OCI-LY3 (cell line): ENCODE measurements around the gene STK32C.
"Not testable (repeated sequence)": the region's sequence is repeated elsewhere in the genome, so short reads cannot be mapped to it uniquely, and the experiment has no call there.

Source experiments
- EZH2phosphoT487 ChIP-seq: fragments of 200-600 bp; shearing (Covaris generic); IDR thresholded peaks from 2 replicates; pipeline ENCODE4 v1.6.1; 2018; ENCODE audit warnings: antibody characterized with exemption, mixed run types, low read depth
- TF ChIP-seq, protein P1 (sequence below): fragments of 200-600, 300-600 bp; sonication (generic); IDR thresholded peaks from 2 replicates; pipeline ENCODE4 v1.5.1; 2014; ENCODE audit warnings: antibody characterized with exemption, low read length, low read depth

DNA sequence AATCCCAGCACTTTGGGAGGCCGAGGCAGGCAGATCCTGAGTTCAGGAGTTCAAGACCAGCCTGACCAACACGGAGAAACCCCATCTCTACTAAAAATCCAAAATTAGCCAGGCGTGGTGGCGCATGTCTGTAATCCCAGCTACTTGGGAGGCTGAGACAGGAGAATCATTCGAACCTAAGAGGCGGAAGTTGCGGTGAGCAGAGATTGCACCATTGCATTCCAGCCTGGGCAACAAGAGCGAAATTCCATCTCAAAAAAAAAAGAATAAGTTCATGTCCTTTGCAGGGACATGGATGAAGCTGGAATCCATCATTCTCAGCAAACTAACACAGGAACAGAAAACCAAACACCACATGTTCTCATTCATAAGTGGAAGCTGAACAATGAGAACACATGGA, 7.1 kb upstream of the STK32C start:
- TF ChIP-seq, protein P1, sequence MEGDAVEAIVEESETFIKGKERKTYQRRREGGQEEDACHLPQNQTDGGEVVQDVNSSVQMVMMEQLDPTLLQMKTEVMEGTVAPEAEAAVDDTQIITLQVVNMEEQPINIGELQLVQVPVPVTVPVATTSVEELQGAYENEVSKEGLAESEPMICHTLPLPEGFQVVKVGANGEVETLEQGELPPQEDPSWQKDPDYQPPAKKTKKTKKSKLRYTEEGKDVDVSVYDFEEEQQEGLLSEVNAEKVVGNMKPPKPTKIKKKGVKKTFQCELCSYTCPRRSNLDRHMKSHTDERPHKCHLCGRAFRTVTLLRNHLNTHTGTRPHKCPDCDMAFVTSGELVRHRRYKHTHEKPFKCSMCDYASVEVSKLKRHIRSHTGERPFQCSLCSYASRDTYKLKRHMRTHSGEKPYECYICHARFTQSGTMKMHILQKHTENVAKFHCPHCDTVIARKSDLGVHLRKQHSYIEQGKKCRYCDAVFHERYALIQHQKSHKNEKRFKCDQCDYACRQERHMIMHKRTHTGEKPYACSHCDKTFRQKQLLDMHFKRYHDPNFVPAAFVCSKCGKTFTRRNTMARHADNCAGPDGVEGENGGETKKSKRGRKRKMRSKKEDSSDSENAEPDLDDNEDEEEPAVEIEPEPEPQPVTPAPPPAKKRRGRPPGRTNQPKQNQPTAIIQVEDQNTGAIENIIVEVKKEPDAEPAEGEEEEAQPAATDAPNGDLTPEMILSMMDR, result not testable (repeated sequence)
- TF ChIP-seq EZH2phosphoT487, result not testable (repeated sequence)
